HG02610 (cell line): ENCODE measurements around the gene ARHGEF28.
A peak's percentile ranks its signal among the peaks of the same experiment; 100 is the strongest.

Source experiments
- ATAC-seq: cut with Tn5 transposase; IDR thresholded peaks from one replicate; pipeline ENCODE4 v1.9.1; 2021; ENCODE audit warnings: mild to moderate bottlenecking, moderate library complexity; ENCODE audit not compliant: unreplicated experiment

The ARHGEF28 gene

DNA sequence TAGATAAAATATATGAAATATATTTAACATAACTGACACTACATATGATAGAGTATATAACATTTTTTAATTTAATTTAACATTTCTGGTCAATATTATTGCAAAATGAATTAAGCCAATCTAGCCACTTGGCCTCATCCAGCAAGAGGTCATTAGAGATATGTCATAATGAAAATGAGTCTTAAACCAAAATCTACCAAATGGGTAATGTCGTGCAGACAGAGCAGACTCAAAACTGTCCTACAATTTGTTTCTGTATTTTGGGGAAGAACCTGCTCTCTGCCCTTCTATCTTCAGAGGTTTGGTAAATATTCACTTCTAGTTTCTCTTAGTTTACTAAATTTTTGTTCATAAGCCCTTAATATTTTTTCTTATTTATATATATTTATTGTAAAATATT lies 61.4 kb downstream of the ARHGEF28 start:
- peak; percentile 67 for ATAC-seq

- ATAC-seq = no peak
These were observed 64.0 kb downstream of the ARHGEF28 start for GRCh38 chr5:73690015-73690414.

GRCh38 chr5:73691302-73692080 lies 65.5 kb downstream of the ARHGEF28 start:
- ATAC-seq = no peak

GRCh38 chr5:73692166-73692640 lies 66.2 kb downstream of the ARHGEF28 start:
- ATAC-seq = no peak

GRCh38 chr5:73692981-73693380 lies 67.0 kb downstream of the ARHGEF28 start:
- peak; percentile 32 for ATAC-seq

- ATAC-seq = no peak
These were observed 67.6 kb downstream of the ARHGEF28 start for GRCh38 chr5:73693573-73694061.

DNA sequence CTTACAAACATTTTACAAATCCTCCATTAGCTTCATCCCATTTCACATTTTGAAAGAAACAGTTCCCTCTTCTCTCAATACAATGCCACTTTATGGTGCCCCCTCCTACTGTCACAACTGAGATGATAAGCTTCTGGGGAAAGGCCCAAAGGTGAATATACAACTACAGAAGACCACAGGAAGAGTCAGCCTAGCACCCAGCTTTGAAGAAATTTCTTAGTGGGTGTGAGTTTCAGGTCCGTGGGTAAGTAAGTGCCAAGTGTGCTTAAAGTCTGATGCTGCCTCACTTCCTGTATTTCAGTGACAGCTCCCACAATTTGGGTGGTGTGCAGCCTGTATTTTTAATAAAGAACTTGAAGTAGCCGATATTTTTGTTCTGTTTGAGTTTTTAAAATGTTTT lies 68.1 kb downstream of the ARHGEF28 start:
- ATAC-seq = peak; percentile 67

GRCh38 chr5:73698011-73698410 lies 72.0 kb downstream of the ARHGEF28 start:
- ATAC-seq = no peak

GRCh38 chr5:73701566-73701965 lies 75.6 kb downstream of the ARHGEF28 start:
- ATAC-seq = no peak

- no peak for ATAC-seq
These were observed 76.5 kb downstream of the ARHGEF28 start for GRCh38 chr5:73702534-73702933.

DNA sequence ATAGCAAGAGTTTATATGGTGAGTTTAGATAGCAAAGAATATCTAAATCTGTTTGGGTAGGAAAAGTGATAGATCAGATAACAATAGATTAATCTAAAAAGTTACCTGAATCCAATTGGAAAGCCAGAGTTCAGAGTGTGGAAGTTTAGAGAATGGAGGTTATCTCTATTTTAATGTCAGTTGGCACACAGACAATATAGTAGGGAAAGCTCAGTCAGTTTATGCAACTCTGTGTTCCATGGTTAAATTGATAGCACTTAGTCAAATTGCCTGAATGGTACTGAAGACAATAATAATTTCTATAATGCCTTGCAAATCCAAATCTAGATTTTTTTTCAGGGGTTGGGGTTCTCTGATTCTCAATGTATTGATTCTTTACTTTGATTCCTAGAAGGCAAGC lies 77.0 kb downstream of the ARHGEF28 start:
- no peak for ATAC-seq

- ATAC-seq = no peak
These were observed 79.4 kb downstream of the ARHGEF28 start for GRCh38 chr5:73705364-73705763.

GRCh38 chr5:73706963-73707362 lies 81.0 kb downstream of the ARHGEF28 start:
- no peak for ATAC-seq

GRCh38 chr5:73709536-73710129 lies 83.6 kb downstream of the ARHGEF28 start:
- ATAC-seq = no peak

DNA sequence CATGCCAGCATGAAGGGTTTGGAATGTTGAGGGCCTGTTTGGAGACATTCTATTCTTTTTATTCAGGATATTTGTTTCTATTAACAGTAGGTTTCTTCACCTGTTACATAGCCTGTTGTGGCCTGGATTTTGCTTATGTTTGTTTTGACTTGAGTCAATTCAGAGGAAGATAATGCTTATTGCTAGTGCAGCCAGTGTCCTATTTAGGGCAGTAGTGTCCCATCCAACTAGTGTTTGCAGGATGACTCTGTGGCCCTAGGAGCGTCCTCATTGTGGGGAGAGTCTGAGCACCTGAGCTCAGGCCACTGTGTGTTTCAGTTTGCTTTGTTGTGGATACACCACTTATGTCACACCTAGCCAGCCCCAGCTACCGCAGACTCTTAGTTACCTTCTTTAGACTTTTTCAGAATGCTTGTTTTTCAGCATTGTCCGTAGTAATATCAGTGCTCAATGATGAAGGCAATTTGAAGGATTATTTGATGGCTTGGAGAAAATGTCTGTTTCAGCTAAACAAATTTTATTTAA lies 90.3 kb downstream of the ARHGEF28 start:
- no peak for ATAC-seq

GRCh38 chr5:73718762-73719161 lies 92.8 kb downstream of the ARHGEF28 start:
- no peak for ATAC-seq

- no peak for ATAC-seq
These were observed 93.6 kb downstream of the ARHGEF28 start for GRCh38 chr5:73719632-73720031.

GRCh38 chr5:73722231-73722630 lies 96.2 kb downstream of the ARHGEF28 start:
- no peak for ATAC-seq

GRCh38 chr5:73726071-73726470 lies 100.1 kb downstream of the ARHGEF28 start:
- no peak for ATAC-seq

DNA sequence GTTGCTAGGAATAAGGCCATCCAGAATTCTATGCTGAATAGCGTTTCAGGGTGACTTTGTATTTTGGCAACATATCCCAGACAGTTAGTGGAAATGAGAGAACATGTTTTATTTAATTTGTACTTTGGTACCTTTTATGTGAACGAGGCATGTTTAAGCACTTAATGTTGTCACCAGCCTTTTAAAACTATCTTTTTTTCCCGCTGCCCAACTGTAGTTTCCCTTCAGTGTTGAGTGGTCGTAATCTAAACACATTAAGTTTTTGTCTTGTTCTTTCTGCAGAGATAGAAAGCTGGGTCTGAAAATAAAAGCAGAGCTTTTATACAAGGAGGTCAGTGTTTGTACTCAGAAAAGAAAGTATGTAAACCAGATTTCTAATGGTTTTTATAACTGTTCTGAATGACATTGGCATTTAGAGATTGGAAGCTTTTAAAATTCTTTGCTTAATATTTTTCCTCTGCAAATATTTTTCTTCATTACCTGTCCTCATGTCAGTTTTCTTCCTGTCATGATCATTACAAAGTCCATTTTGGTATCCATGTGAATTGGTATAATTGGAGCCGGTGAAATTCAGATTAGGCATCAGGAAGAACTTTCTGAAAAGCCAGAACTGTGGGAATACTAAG lies 100.7 kb downstream of the ARHGEF28 start:
- no peak for ATAC-seq

DNA sequence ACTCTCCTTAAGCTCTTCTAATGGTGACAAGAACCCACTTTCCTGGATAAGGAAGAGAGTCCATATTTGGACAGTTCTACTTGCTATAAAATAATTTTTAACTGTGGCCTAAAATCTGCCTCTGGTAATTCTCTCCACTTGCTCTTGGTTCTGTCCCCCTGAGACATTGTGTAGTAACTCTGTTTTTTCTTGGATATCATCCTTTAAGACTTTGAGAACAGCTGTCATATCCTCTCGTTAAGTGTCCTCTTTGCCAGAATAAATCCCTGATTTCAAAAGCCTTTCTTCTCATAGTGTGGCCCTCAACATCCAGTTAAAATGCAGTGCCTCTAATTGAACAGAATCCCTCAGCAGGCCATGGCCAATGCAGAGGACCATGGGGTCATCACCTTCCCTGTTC lies 101.5 kb downstream of the ARHGEF28 start:
- no peak for ATAC-seq
